OCI-LY3 (cell line): ENCODE results near the gene RAB11FIP4.

Source experiments
- CTCF ChIP-seq: fragments of 200-600, 300-600 bp; sonication (generic); IDR thresholded peaks from 2 replicates; pipeline ENCODE4 v1.5.1; 2014; ENCODE audit warnings: antibody characterized with exemption, low read length, low read depth
- EZH2phosphoT487 ChIP-seq: fragments of 200-600 bp; shearing (Covaris generic); IDR thresholded peaks from 2 replicates; pipeline ENCODE4 v1.6.1; 2018; ENCODE audit warnings: antibody characterized with exemption, mixed run types, low read depth

- TF ChIP-seq CTCF: no peak
- TF ChIP-seq EZH2phosphoT487: no peak
Observed at GRCh38 chr17:31518478-31518877, 127.0 kb downstream of the RAB11FIP4 start.
